Measurements from ENCODE around the gene ACAP1. TPM values are rescaled to one million over a fixed set of nuclear protein-coding genes. Genes with fewer than 3 reads are reported as not detected.

Gene ACAP1
- total RNA-seq, 2 donors from 2014 or later, result 2.5 to 6.5 TPM

DNA sequence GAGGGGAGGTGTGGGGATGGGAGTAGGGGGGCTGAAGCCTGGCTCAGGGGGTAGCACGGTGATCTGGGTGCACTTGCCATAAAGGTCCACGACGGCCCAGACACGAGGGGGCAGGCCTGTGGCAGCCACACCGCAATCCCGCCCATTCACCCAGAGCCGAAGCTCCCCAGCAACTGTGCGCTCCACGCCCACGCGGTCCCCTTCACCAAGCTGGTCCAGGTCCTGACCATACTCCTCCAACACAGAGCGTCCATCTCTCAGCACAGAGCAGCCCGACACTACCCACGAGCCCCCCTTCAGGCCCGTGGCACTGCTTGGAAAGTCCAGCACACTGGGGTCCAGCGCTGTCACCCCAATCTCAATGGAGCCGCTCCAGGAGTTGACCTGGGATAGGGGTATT, 8.8 kb upstream of the ACAP1 start:
- TF ChIP-seq POLR2AphosphoS5 (IDR thresholded peaks at IDR 0.05), result no peak
- TF ChIP-seq POLR2A (IDR thresholded peaks at IDR 0.05), result no peak
- TF ChIP-seq, protein P1, sequence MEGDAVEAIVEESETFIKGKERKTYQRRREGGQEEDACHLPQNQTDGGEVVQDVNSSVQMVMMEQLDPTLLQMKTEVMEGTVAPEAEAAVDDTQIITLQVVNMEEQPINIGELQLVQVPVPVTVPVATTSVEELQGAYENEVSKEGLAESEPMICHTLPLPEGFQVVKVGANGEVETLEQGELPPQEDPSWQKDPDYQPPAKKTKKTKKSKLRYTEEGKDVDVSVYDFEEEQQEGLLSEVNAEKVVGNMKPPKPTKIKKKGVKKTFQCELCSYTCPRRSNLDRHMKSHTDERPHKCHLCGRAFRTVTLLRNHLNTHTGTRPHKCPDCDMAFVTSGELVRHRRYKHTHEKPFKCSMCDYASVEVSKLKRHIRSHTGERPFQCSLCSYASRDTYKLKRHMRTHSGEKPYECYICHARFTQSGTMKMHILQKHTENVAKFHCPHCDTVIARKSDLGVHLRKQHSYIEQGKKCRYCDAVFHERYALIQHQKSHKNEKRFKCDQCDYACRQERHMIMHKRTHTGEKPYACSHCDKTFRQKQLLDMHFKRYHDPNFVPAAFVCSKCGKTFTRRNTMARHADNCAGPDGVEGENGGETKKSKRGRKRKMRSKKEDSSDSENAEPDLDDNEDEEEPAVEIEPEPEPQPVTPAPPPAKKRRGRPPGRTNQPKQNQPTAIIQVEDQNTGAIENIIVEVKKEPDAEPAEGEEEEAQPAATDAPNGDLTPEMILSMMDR (IDR thresholded peaks at IDR 0.05), result no peak
- Histone ChIP-seq H3K4me3 (no peak overlapping the region), H3K27me3 (replicated peaks; ENCODE audit: insufficient read depth) (no peaks in the 10 kb centered on the region), H3K4me1 (replicated peaks) (peaks cover 6% of the 10 kb centered on the region), H3K36me3 (peaks cover 0 to 3% of the 10 kb centered on the region in 2 donors), H3K9me3 (no peaks in the 10 kb centered on the region), H3K27ac (no peak overlapping the region)
- WGBS, result 86% methylated on average over 17 of the region's 17 CpGs
- no peak for DNase-seq (ENCODE audit: low spot score)
- intact Hi-C loops (cut with DNase I), result no loop called here

GRCh38 chr17:7328009-7328408, 8.3 kb upstream of the ACAP1 start:
- 58% methylated on average over 1 of the region's 1 CpG for WGBS
- intact Hi-C loops (cut with DNase I), result no loop called here
- no peak overlapping the region for H3K27ac ChIP-seq

GRCh38 chr17:7328840-7329373, 7.4 kb upstream of the ACAP1 start, which contains the start of gene NEURL4:
NEURL4 (minus strand) TSS chr17:7329335; CDS start chr17:7329312, 23 bp downstream.
- TF ChIP-seq, protein P1 (IDR thresholded peaks at IDR 0.05), result peak in 1 of 4 experiments; percentile 5
- no peak for TF ChIP-seq POLR2AphosphoS5 (IDR thresholded peaks at IDR 0.05)
- no peaks in the 10 kb centered on the region for H3K36me3 ChIP-seq
- peak within 1 kb of the TSS; percentile 72 to 87 for H3K4me3 ChIP-seq
- no peaks in the 10 kb centered on the region for H3K27me3 ChIP-seq (replicated peaks; ENCODE audit: insufficient read depth)
- peak within 1 kb of the TSS; percentile 82 to 84 for H3K27ac ChIP-seq
- DNase-seq (ENCODE audit: low spot score), result no peak
- intact Hi-C loops (cut with DNase I), result no loop called here
- peaks cover 6% of the 10 kb centered on the region for H3K4me1 ChIP-seq (replicated peaks)
- H3K9me3 ChIP-seq, result no peaks in the 10 kb centered on the region
- under 1% methylated on average over 31 of the region's 50 CpGs for WGBS

More at GRCh38 chr17:7328009-7328408, 8.3 kb upstream of the ACAP1 start:
- H3K27me3 ChIP-seq (replicated peaks; ENCODE audit: insufficient read depth), result no peaks in the 10 kb centered on the region
- H3K9me3 ChIP-seq, result no peaks in the 10 kb centered on the region
- H3K36me3 ChIP-seq, result no peaks in the 10 kb centered on the region
- H3K4me3 ChIP-seq, result peak overlapping the region in 1 of 2 donors; percentile 87
- TF ChIP-seq POLR2AphosphoS5 (IDR thresholded peaks at IDR 0.05) (no peak), POLR2A (IDR thresholded peaks at IDR 0.05) (no peak)
- TF ChIP-seq, protein P1 (IDR thresholded peaks at IDR 0.05), result no peak
- DNase-seq (ENCODE audit: low spot score), result no peak
- peaks cover 6% of the 10 kb centered on the region for H3K4me1 ChIP-seq (replicated peaks)

GRCh38 chr17:7329374-7329996, 6.8 kb upstream of the ACAP1 start:
- Histone ChIP-seq H3K4me3 (peak overlapping the region; percentile 72 to 87), H3K27ac (peak overlapping the region; percentile 82 to 84), H3K36me3 (no peaks in the 10 kb centered on the region), H3K27me3 (replicated peaks; ENCODE audit: insufficient read depth) (no peaks in the 10 kb centered on the region), H3K4me1 (replicated peaks) (peaks cover 6% of the 10 kb centered on the region), H3K9me3 (no peaks in the 10 kb centered on the region)
- WGBS, result under 1% methylated on average over 43 of the region's 43 CpGs
- TF ChIP-seq POLR2A (IDR thresholded peaks at IDR 0.05) (peak; percentile 60), POLR2AphosphoS5 (IDR thresholded peaks at IDR 0.05) (peak; percentile 96)
- TF ChIP-seq, protein P1 (IDR thresholded peaks at IDR 0.05), result peak in 2 of 4 experiments; percentile 16 to 25
- intact Hi-C loops (cut with DNase I), result no loop called here
- DNase-seq (ENCODE audit: low spot score), result peak; percentile 96
